Endodermal cell (in vitro differentiated cells): Measurements from ENCODE around the gene CHCHD3. TPM values are rescaled to one million over a fixed set of nuclear protein-coding genes. Genes with fewer than 3 reads are reported as not detected.
A peak's percentile ranks its signal among the peaks of the same experiment; 100 is the strongest.

Experiments
- DNase-seq: peaks from one replicate; pipeline ENCODE4 v3.0.0-alpha.2; 2017
- H3K27ac ChIP-seq: 2 replicates; pipeline ENCODE4 v1.5.1; 2013; ENCODE audit warnings: mild to moderate bottlenecking, low read depth, low read length, moderate library complexity
- H3K27me3 ChIP-seq: 2 replicates; pipeline ENCODE4 v1.6.1; 2013; ENCODE audit warnings: mild to moderate bottlenecking, low read length, moderate library complexity; ENCODE audit not compliant: insufficient read depth, control insufficient read depth, poor library complexity, severe bottlenecking
- H3K36me3 ChIP-seq: 2 replicates; pipeline ENCODE4 v1.7.0; 2013; ENCODE audit warnings: mild to moderate bottlenecking, low read length, moderate library complexity; ENCODE audit not compliant: control insufficient read depth, insufficient read depth
- H3K4me1 ChIP-seq: one replicate; pipeline ENCODE4 v1.7.0; 2013; ENCODE audit warnings: low read length; ENCODE audit not compliant: control insufficient read depth, insufficient read depth
- H3K4me3 ChIP-seq: 2 replicates; pipeline ENCODE4 v1.5.1; 2013; ENCODE audit warnings: mild to moderate bottlenecking, low read length, moderate library complexity
- H3K9ac ChIP-seq: 2 replicates; pipeline ENCODE4 v1.6.1; 2013; ENCODE audit warnings: mild to moderate bottlenecking, low read length, moderate library complexity; ENCODE audit not compliant: poor library complexity, severe bottlenecking; ENCODE audit errors: extremely low read depth
- H3K9me3 ChIP-seq: 2 replicates; pipeline ENCODE4 v1.6.1; 2013; ENCODE audit warnings: mild to moderate bottlenecking, low read length, moderate library complexity; ENCODE audit not compliant: control insufficient read depth
- H3K27ac Mint-ChIP-seq: 2 replicates; pipeline ENCODE4 v1.8.0; 2020; ENCODE audit warnings: mixed read lengths
- H3K27me3 Mint-ChIP-seq: 2 replicates; pipeline ENCODE4 v1.8.0; 2021; ENCODE audit warnings: mild to moderate bottlenecking, mixed read lengths; ENCODE audit not compliant: insufficient read depth
- H3K36me3 Mint-ChIP-seq: 2 replicates; pipeline ENCODE4 v1.8.0; 2020; ENCODE audit warnings: low read depth, mixed read lengths
- H3K4me1 Mint-ChIP-seq: 2 replicates; pipeline ENCODE4 v1.8.0; 2020; ENCODE audit warnings: mixed read lengths
- H3K4me3 Mint-ChIP-seq: 2 replicates; pipeline ENCODE4 v1.8.0; 2020; ENCODE audit warnings: mild to moderate bottlenecking, moderate library complexity, mixed read lengths
- H3K9me3 Mint-ChIP-seq: 2 replicates; pipeline ENCODE4 v1.8.0; 2020; ENCODE audit warnings: mild to moderate bottlenecking, mixed read lengths
- WGBS, 2 experiments: methylation state at CpG; one replicate each; pipeline versions ENCODE4 v1.1.5 to v1.1.7; 2013; ENCODE audit warnings: missing lambda C conversion rate in 2 of 2, mixed read lengths in 1 of 2; ENCODE audit not compliant: insufficient coverage in 1 of 2, insufficient read length in 1 of 2; 5-methylcytosine and 5-hydroxymethylcytosine counted together
- total RNA-seq, 2 donors: library from RNA; stranded (reverse); fragmentation: NEBNext Ultra II Directional in 1 of 2; extraction: Animal tissue kit (Norgen Biotek cat#: 25700) in 1 of 2; gene quantifications; 2 replicates in 1 of 2; 3 replicates in 1 of 2; pipeline ENCODE4 v1.2.1, GENCODE V29; 2021
- TF ChIP-seq, protein P1 (sequence below): fragments of 200-600 bp; sonication (generic); conservative IDR thresholded peaks from 2 replicates; pipeline ENCODE4 v1.5.0; 2021; ENCODE audit warnings: antibody characterized with exemption, mild to moderate bottlenecking

Gene CHCHD3
- total RNA-seq, 2 donors from 2014 or later: 70.4 to 75.2 TPM

DNA sequence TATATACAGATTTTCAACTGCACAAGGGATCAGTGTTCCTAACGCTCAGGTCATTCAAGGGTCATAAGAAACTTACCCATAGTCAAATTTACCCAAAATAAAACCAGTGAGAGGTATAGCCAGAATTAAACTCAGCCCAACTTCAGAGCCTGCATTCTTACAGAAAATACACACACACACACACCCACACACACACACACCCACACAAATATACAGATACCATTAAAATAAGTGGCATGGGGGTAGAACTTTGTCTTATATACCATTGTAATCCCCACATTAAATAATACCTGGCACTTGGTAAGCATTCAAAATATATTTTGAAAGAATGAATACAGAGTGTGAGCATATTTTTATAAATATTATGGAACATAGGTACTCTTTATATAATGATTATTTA is 93.8 kb downstream of the CHCHD3 start:
- Histone ChIP-seq H3K27ac (no peak overlapping the region), H3K27me3 (no peaks in the 10 kb centered on the region), H3K4me1 (peaks cover 5% of the 10 kb centered on the region), H3K9me3 (no peaks in the 10 kb centered on the region), H3K4me3 (no peak overlapping the region), H3K36me3 (no peaks in the 10 kb centered on the region), H3K9ac (no peak overlapping the region)
- H3K9me3 Mint-ChIP-seq: peaks cover 19% of the 10 kb centered on the region
- H3K4me3 Mint-ChIP-seq: no peak overlapping the region
- TF ChIP-seq, protein P1, sequence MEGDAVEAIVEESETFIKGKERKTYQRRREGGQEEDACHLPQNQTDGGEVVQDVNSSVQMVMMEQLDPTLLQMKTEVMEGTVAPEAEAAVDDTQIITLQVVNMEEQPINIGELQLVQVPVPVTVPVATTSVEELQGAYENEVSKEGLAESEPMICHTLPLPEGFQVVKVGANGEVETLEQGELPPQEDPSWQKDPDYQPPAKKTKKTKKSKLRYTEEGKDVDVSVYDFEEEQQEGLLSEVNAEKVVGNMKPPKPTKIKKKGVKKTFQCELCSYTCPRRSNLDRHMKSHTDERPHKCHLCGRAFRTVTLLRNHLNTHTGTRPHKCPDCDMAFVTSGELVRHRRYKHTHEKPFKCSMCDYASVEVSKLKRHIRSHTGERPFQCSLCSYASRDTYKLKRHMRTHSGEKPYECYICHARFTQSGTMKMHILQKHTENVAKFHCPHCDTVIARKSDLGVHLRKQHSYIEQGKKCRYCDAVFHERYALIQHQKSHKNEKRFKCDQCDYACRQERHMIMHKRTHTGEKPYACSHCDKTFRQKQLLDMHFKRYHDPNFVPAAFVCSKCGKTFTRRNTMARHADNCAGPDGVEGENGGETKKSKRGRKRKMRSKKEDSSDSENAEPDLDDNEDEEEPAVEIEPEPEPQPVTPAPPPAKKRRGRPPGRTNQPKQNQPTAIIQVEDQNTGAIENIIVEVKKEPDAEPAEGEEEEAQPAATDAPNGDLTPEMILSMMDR: no peak
- H3K36me3 Mint-ChIP-seq: peaks cover 6% of the 10 kb centered on the region
- DNase-seq: no peak
- WGBS, 2 experiments: 84% methylated on average over 1 of the region's 1 CpG; no CpG with 5 or more reads in 1 of the 2 experiments
- no peaks in the 10 kb centered on the region for H3K27me3 Mint-ChIP-seq
- H3K4me1 Mint-ChIP-seq: peaks cover 16% of the 10 kb centered on the region
- H3K27ac Mint-ChIP-seq: no peak overlapping the region

DNA sequence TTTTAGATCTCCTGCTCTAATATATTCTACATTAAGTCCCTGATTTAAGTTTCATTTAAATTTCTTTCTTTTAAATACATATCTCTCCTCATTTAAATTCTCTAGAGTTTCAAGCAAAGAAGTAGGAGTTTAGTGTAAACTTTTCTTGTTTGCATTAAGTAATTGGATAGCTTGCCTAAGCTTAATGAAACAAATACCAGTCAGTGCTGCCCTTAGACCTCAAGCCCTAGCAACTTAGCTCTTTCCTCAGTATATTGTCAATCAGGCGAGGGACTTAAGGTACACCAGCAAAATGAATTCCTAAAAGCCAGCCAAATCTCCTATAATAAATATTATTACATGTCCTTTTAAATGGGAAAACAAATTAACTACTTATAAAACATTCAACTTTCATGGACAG is 101.5 kb downstream of the CHCHD3 start:
- H3K36me3 ChIP-seq: no peaks in the 10 kb centered on the region
- TF ChIP-seq, protein P1: no peak
- no peak overlapping the region for H3K4me3 Mint-ChIP-seq
- H3K36me3 Mint-ChIP-seq: peaks cover 5% of the 10 kb centered on the region
- peaks cover 7% of the 10 kb centered on the region for H3K4me1 Mint-ChIP-seq
- 71% methylated on average over 1 of the region's 1 CpG; no CpG with 5 or more reads in 1 of the 2 experiments for WGBS, 2 experiments
- H3K27ac ChIP-seq: no peak overlapping the region
- H3K27me3 Mint-ChIP-seq: no peaks in the 10 kb centered on the region
- peak overlapping the region; percentile 34 for H3K4me3 ChIP-seq
- peaks cover 5% of the 10 kb centered on the region for H3K4me1 ChIP-seq
- H3K27ac Mint-ChIP-seq: no peak overlapping the region
- H3K9ac ChIP-seq: no peak overlapping the region
- H3K9me3 Mint-ChIP-seq: peaks cover 10% of the 10 kb centered on the region
- H3K9me3 ChIP-seq: no peaks in the 10 kb centered on the region
- H3K27me3 ChIP-seq: no peaks in the 10 kb centered on the region
- DNase-seq: no peak

- no peak overlapping the region for H3K27ac ChIP-seq
- TF ChIP-seq, protein P1: no peak
- H3K9ac ChIP-seq: no peak overlapping the region
- no peaks in the 10 kb centered on the region for H3K36me3 ChIP-seq
- peaks cover 5% of the 10 kb centered on the region for H3K4me1 ChIP-seq
- no peak overlapping the region for H3K4me3 Mint-ChIP-seq
- H3K9me3 ChIP-seq: no peaks in the 10 kb centered on the region
- no peak for DNase-seq
- H3K4me3 ChIP-seq: no peak overlapping the region
- peaks cover 9% of the 10 kb centered on the region for H3K9me3 Mint-ChIP-seq
- no peaks in the 10 kb centered on the region for H3K27me3 ChIP-seq
- no peaks in the 10 kb centered on the region for H3K27me3 Mint-ChIP-seq
- peaks cover 7% of the 10 kb centered on the region for H3K4me1 Mint-ChIP-seq
- peaks cover 9% of the 10 kb centered on the region for H3K36me3 Mint-ChIP-seq
- H3K27ac Mint-ChIP-seq: no peak overlapping the region
These were observed 102.4 kb downstream of the CHCHD3 start for GRCh38 chr7:132979524-132979923.
